ENCODE data around the gene KDM5C. TPM values are rescaled to one million over a fixed set of nuclear protein-coding genes. Genes with fewer than 3 reads are reported as not detected.

The KDM5C gene
- total and polyA plus RNA-seq, 8 donors: 64.3 to 106 (median 84.9) TPM

GRCh38 chrX:53223068-53223693, 1.8 kb downstream of the KDM5C start:
- ATAC-seq: peak; percentile 54
- no peak overlapping the region for H3K27ac ChIP-seq
- no peaks in the 10 kb centered on the region for H3K9me3 ChIP-seq
- peak in 1 of 4 donors; percentile 49 for DNase-seq
- peak overlapping the region; percentile 83 to 100 for H3K4me3 ChIP-seq
- TF ChIP-seq, protein P1, sequence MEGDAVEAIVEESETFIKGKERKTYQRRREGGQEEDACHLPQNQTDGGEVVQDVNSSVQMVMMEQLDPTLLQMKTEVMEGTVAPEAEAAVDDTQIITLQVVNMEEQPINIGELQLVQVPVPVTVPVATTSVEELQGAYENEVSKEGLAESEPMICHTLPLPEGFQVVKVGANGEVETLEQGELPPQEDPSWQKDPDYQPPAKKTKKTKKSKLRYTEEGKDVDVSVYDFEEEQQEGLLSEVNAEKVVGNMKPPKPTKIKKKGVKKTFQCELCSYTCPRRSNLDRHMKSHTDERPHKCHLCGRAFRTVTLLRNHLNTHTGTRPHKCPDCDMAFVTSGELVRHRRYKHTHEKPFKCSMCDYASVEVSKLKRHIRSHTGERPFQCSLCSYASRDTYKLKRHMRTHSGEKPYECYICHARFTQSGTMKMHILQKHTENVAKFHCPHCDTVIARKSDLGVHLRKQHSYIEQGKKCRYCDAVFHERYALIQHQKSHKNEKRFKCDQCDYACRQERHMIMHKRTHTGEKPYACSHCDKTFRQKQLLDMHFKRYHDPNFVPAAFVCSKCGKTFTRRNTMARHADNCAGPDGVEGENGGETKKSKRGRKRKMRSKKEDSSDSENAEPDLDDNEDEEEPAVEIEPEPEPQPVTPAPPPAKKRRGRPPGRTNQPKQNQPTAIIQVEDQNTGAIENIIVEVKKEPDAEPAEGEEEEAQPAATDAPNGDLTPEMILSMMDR (IDR thresholded peaks at IDR 0.05): no peak
- H3K27me3 ChIP-seq: no peaks in the 10 kb centered on the region
- H3K4me1 ChIP-seq: peaks cover 16 to 20% of the 10 kb centered on the region in 2 donors
- H3K36me3 ChIP-seq: peaks cover 0 to 17% of the 10 kb centered on the region in 2 donors
- intact Hi-C loops (cut with DNase I): no loop called here

GRCh38 chrX:53211391-53211978, 13.5 kb downstream of the KDM5C start:
- intact Hi-C loops (cut with DNase I): no loop called here
- TF ChIP-seq, protein P1 (IDR thresholded peaks at IDR 0.05): no peak
- no peak overlapping the region for H3K27ac ChIP-seq
- H3K4me3 ChIP-seq: no peak overlapping the region
- peaks cover 0 to 92% of the 10 kb centered on the region in 2 donors for H3K36me3 ChIP-seq
- ATAC-seq: no peak
- DNase-seq: no peak
- no peaks in the 10 kb centered on the region for H3K4me1 ChIP-seq
- no peaks in the 10 kb centered on the region for H3K27me3 ChIP-seq
- no peaks in the 10 kb centered on the region for H3K9me3 ChIP-seq

DNA sequence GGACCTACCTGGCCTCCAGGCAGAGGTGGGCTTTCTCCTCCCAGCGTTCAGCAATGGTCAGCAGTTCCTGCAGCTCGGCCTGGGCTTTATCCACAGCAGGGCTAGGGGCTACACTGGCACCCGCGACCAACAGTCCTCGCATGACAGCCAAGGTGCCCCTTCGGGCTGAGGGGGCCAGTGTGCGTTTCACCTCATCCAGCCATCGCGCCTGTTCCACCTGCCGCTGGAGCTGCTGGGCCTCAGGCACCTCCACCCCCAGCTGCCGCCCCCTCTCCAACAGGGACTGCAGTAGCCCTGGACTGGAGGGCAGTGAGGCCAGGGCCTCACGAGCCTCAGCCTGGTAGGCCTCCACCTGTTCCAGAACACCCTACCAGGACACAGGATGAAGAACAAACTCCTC, 28.3 kb downstream of the KDM5C start:
- ATAC-seq: no peak
- no peak overlapping the region for H3K27ac ChIP-seq
- TF ChIP-seq, protein P1 (IDR thresholded peaks at IDR 0.05): no peak
- intact Hi-C loops (cut with DNase I): no loop called here
- H3K4me3 ChIP-seq: no peak overlapping the region
- H3K36me3 ChIP-seq: peaks cover 0 to 100% of the 10 kb centered on the region in 2 donors
- no peaks in the 10 kb centered on the region for H3K27me3 ChIP-seq
- no peaks in the 10 kb centered on the region for H3K9me3 ChIP-seq
- DNase-seq: no peak
- no peaks in the 10 kb centered on the region for H3K4me1 ChIP-seq

- H3K9me3 ChIP-seq: no peaks in the 10 kb centered on the region
- H3K4me3 ChIP-seq: no peak overlapping the region
- peaks cover 0 to 89% of the 10 kb centered on the region in 2 donors for H3K36me3 ChIP-seq
- no peaks in the 10 kb centered on the region for H3K27me3 ChIP-seq
- intact Hi-C loops (cut with DNase I): no loop called here
- no peak overlapping the region for H3K27ac ChIP-seq
- no peaks in the 10 kb centered on the region for H3K4me1 ChIP-seq
- TF ChIP-seq, protein P1 (IDR thresholded peaks at IDR 0.05): no peak
- ATAC-seq (no peak), DNase-seq (no peak)
Observed at GRCh38 chrX:53195401-53195800, 29.6 kb downstream of the KDM5C start.

- intact Hi-C loops (cut with DNase I): no loop called here
- H3K4me3 ChIP-seq: no peak overlapping the region
- TF ChIP-seq, protein P1 (IDR thresholded peaks at IDR 0.05): no peak
- DNase-seq: no peak
- peaks cover 0 to 79% of the 10 kb centered on the region in 2 donors for H3K36me3 ChIP-seq
- no peaks in the 10 kb centered on the region for H3K9me3 ChIP-seq
- no peak for ATAC-seq
- no peak overlapping the region for H3K27ac ChIP-seq
- H3K4me1 ChIP-seq: no peaks in the 10 kb centered on the region
- H3K27me3 ChIP-seq: no peaks in the 10 kb centered on the region
Observed at GRCh38 chrX:53194308-53194707, 30.7 kb downstream of the KDM5C start.

Data from left lung (tissue), 10 donors.